ENCODE measurements around the gene ARHGAP25.

Gene ARHGAP25

DNA sequence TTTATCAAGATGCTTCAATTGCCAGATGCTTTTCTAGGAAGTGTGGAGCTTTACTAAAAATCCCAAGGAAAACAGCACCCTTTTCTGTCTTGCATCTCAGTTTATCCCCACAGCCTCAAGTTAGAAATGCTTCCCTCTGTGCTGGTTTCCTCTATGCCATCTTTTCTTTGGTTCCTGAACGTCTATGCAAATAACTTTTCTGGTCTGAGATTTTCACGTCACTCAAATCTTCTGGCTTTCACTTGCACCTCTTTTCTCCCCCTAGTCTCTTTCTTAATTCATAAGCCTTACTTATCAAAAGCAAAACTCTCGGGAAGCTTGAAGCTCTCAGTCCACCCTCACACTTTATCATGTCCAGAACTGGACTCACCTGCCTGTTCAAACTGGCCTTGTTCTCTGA is 33.9 kb downstream of the ARHGAP25 start:
- no peak for DNase-seq

DNA sequence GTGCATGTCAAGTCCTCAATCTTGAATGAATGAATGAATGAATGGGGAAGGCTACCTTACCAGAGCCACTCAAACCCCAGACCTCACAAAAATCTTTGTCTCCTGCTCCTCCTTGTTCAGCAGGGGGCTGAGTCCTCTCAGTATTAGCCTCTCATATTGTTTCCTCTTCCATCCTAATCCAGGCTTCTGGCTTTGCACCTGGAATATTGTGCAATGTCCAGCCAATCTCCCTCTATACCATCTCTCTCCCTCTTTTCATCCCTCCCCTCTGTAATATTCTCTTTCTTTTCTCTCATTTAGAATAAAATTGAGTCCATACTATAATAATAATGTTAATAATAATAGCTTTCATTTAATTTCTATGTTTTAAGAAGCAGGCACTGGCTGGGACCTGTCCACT is 34.3 kb downstream of the ARHGAP25 start:
- DNase-seq: no peak

DNA sequence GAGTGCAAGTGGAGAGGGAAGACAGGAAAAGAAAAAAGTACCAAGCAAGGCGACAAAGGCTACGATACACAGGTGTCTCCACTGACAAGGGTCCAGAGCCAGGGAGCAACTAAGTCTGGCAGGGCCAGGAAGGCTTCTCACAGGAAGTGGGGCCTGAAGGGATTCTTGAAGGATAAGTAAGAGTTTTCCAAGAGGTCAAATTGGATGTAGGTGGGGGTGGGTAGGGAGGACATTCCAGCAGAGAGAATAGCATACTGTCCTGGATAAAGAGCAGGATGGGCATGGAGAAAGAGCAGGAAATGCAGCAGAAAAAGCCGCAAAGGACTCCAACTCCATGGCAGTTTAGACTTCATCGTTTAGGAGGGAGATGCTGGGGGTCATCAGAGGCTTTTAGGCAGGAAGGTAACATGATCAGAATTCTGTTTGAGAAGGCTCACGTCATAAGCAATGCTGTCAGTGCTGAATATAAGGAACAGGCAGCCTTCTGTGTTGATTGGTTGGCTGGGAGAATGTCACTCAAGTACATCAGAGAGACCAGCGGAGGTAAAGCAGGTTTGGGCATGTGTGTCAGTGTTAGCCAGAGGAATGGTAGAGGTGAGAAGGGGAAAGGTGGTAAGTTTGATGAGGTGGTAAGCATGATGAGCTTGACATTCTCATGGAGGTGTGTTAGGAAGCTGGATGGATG is 35.1 kb downstream of the ARHGAP25 start:
- no peak for DNase-seq

DNA sequence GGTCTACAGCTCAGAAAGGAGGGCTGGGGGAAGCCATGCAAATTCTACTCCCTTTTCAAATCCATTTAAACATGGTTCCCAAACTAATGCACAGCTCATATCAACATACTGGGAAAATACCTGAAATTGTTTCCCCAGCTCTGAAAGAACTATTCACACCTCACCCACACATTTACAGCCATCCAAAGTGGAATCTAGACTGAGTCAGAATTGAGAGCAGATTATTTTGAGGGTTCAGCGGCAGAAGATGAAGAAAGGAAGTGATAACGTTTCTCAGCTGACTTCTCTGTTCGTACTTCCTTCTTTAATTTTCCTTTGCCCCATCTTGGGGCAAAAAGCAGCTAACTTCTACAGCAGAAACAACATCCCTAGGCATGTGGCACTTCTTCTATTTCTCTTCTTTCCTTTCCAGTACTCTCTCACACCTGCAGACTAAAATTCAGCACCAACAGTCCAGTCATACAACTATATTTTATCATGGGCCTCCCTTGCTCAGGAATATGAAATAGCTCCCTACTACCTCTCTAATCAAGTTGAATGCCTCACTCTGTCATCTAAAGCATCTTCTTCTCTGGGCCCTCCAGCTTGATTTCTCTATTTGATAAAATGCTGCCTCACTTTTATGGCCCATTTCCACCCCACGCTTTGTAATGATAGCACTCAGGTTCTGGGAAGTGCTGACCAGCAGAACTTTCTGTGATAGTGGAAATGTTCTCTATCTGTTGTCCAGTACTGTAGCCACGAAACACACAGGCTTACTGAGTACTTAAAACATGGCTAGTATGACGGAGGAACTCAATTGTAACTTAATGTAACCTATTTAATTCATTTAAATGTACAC is 35.9 kb downstream of the ARHGAP25 start:
- no peak for DNase-seq

DNA sequence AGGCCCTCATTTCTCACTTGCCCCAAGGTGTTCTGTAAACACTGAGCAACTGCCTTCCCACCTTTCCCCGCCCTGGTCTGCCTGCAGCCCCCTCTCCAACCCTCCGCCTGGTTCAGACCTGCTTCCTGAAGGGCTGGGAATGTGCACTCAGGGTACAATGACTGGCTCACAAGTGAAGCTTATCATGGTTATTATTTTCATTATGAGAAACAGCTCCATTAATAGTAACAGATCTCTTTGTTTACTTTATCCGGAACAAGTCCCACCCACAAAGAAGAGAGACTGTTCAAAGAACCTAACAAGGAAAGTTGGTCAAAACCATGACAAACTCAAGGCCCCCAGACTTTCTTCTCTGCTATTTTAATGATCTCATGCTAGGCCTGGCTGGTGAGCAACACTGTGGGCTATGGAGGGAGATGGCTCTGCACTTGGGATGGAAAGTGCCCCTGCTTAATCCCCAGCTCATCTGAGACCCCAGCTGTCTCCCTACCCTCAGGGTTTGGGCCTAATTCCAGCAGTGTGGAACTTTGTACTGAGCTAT is 36.7 kb downstream of the ARHGAP25 start:
- no peak for DNase-seq

DNA sequence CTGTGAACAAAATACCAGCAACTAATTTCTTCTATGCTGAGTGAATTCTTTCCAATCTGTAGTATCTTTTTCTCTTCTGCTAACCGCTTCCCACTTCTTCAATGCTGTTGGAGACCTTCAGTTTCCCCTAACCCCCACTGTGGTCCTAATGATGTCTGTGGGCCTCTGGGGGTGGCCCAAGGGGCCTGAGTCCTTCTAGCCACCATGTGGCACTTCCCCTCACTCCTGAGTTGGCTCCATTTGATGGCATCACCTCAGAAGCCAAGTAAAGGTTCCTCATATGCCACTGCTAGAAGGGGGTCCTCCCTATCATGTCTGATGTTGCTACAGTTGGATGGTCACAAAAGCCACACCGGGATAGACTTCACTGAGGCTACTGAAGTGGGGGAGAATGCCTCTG is 37.5 kb downstream of the ARHGAP25 start:
- DNase-seq: no peak

DNA sequence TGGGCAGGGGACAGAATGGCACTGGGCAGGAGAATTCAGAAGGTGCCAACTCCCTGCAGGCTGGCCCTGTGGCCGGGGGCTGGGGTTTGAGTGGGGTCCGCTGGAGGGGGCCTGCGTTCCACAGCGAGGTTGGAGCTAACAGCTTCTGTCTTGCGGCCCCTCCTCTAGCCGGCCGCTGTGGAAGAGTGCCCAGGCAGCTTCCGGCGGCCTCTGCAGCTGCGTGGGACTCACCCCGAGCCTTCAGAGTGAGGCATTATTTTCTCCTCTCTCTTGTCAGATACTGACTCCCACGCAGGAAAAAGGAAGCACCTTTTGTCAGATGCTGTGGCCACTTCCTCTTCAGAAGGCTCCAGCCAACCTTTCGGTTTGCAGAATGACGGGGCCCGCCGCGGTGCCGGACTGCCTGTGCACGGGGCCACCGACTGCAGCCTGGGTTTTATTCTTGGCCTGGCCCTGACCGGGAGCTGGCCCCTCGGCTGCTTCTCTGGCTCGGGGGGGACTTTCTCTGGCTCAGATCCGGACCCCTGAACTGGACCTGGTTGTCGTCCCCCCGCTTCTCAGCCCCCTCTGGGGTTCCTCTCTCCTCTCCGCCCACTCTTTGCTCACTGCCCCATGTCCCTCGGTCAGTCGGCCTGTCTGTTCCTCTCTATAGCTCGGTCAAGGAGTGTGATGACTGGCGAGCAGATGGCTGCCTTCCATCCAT is 40.1 kb downstream of the ARHGAP25 start:
- DNase-seq: peak; percentile 72

DNA sequence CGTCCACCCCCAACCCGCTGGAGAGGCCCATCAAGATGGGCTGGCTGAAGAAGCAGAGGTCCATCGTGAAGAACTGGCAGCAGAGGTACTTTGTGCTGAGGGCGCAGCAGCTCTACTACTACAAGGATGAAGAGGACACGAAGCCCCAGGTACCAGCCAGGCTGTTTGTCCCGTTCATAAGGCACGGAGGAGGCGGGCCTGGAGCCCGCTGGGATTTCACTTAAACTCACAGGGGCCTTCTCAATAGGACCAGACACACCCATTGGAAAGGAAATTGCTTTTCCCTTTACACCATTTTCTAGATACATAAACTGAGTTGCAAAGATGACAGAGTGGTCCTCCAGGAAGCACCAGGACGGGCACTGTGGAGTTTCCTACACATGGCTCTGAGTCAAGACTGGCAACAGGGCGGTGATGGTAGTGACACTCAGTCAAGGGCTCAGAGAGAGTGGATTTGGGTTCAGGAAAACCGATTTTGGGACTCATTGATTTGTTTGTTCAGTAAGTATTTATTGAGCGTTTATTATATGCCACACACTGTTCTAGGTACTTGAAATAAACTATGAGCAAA is 40.7 kb downstream of the ARHGAP25 start:
- DNase-seq: no peak

DNA sequence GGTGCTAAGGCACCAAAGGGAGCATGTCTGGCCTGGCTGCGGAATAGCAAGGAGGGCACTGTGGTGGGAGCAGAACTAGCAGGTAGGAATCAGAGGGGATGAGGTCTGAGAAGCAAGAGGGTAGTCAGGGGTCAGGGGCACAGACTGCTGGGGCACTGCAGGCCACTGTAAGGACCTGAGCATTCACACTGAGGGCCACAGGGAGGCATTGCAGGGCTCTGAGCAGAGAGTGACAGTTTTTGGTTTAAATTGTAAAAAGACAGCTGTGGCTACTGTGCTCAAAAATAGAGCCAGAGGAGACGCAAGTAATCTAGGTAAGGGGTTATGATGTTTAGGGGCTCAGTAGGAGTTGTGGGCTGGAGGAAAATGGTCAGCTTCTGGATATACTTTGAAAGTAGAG is 41.5 kb downstream of the ARHGAP25 start:
- peak; percentile 31 for DNase-seq

DNA sequence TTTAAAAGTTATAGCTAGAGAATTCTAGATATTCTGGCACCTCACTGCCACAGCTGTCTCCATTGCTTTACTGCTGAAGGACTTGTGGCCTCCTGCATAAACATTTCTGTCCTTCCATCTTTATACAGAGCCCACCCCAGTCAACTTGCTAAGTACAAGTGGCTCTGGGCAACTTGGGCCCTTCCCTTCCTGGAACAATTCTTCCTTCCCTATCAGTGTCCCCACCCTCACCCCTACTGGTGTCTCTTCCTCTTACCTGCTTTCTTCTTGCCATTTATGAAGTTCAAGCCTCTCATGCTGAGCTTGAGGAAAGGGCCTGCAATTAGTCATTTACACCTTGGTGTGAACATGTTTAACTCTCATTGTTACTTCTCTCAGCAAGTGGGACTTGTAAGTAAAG is 45.0 kb downstream of the ARHGAP25 start:
- no peak for DNase-seq

DNA sequence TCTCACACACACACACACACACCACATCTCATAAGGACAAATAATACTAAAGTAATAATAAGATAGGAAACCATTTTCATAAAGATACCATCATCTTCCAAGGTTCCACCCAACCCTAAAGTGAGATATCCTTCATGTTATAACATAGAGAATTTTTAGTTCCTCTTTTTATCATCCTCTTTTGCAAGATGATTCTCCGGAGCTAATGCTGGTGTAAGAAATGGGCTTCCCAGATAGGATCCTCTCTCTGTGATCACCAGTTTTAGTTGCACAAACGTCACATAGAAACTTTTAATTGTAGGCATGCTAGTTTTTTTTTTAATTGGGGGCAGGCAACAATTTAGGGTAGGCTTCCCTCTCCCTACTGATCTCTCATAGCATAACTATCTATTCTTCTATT is 49.6 kb downstream of the ARHGAP25 start:
- DNase-seq: no peak

DNA sequence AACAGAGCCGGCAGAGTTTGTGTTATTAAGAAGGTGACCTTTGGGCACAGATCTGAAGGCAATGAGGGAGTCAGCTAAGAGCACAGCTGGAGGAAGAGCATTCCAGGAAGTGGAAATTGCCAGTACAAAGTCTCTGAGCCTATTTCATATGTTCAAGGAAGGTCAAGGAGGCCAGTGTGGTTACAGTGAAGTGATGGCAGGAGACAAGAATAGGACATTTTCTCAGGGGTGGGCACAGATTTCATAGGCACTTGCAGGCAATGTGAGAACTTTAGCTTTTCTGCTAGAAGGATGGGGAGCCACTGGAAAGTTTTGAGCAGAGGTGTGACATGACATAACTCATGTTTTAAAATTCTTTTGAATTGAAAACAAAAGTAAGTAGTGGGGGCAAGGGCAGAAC is 50.3 kb downstream of the ARHGAP25 start:
- no peak for DNase-seq

DNA sequence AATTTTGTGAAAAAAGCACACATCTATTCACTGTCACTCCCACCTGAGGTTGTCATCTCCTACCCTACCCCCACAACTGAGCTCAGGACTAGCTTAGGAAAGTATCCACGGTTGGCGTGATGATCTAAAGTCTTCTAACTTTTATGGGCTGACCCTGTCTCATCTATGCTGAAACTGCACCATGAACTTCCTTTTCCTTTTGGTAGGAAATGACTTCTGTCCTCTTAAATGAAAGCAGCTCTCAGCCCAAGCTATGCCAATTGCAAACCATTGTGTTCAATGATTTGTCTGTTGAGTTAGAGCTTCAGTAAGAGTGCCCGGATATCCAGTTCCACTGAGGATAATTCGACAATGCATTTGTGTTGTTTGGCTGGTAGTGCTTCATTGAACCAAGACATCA is 52.7 kb downstream of the ARHGAP25 start:
- no peak for DNase-seq

DNA sequence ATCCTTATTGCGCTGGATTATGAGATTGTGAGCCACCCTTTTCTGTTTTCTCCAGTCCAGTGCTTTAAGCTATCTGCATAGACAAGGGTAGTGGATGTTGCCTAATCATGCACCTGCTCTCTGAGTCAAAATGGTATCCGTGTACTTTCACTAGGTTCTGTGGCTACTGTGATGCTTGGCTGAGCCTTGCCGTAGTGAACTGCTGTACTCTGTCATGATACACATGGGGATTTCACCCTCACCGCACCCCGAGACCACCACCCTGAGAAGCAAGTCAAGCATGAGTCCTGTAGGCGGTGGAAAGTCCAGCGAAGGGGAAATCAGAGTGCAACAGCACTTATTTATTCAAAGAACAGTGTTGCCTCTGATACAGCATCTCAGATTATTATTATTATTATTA is 55.0 kb downstream of the ARHGAP25 start:
- DNase-seq: no peak

DNA sequence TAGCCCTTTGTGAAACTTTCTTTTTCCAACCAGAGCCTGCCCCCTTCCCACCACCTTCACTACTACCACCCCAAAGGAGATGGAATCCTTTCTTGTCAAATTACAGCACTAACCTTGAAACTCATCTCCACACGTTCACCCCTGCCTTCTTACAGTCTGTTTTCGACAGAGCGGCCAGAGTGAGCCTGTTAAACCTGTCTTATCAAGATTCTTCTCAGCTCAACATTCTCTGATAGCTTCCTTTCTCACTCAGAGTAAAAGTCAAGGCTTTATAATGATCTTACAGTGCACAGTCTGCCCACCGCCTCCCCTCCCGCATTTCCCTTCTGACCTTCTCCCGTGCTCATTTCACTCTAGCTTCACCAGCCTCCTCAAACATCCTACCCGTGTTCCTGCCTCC is 56.0 kb downstream of the ARHGAP25 start:
- DNase-seq: no peak

DNA sequence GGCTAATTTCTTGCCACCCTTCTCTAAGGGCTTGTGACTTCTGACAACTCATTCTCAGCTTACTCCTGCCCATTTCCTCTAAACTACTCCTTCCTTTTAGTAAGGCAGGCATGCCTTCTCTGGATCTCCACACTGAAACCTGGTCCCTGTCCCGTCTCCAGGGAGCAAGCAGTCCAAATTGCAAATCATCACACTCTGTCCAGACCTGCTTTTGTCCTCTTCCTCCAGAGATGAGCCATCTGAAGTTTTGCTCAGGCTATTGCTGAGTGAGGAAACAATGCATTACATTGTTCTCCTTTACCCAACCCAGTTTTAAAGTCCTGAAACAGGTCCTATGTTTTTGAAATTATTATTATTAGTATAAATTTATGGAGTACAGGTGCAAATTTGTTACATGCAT is 57.3 kb downstream of the ARHGAP25 start:
- DNase-seq: no peak

DNA sequence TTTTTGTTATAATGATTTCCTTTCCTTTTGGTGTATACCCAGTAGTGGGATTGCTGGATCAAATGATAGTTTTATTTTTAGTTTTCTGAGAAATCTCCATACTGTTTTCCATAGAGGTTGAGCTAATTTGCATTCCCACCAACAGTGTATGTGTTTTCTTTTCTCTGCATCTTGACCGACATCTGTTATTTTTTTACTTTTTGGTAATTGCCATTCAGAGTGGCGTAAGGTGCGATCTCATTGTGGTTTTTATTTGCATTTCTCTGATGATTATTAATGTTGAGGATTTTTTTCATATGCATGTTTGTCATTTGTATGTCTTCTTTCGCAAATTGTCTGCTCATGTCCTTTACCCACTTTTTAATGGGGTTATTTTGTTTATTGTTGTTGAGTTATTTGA is 58.1 kb downstream of the ARHGAP25 start:
- DNase-seq: no peak

DNA sequence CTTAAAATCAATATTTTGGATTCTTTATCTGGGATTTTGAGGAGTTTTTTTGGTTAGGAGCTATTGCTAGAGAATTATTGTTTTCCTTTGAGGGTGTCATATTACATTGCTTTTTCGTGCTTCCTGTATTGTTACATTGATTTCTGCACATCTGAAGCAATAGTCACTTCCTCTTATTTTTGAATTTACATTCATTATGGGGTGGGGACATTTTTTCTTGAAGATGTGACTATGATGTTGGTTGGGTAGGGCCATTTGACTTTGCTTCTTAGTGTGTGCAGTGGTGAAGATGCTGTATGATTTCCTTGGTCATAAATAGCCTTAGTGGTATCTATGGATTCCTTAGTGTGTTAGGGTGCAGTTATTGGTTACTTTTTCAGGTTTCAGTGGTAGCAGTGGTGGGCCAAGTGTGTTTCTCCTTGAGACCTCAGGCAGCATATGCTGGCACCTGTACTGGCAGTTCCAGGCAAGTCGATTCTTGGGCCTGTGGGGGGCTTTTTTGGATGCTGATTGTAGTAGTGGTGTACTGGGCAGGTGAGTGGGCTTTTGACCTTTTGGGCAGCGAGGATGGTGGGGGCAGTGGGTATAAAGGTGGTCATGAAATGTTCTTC is 61.8 kb downstream of the ARHGAP25 start:
- no peak for DNase-seq

DNA sequence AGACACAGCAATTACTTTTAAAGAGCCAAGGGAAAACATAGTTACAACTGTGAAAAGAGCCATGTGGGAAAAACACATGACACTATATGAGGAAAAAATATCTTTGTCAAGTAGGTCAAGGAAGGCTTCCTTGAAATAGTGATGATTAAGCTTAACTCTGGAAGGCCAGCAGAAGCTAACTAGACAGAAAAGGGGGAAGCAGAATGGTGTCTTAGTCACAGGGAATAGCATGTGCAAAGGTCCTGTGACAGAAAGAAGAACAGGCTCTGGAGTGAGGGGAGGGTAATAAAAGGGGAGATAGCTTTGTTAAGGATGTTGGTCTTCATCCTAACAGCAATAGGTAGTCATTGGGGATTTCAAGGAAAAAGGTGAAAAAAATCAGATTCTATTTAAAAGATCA is 64.0 kb downstream of the ARHGAP25 start:
- DNase-seq: no peak

DNA sequence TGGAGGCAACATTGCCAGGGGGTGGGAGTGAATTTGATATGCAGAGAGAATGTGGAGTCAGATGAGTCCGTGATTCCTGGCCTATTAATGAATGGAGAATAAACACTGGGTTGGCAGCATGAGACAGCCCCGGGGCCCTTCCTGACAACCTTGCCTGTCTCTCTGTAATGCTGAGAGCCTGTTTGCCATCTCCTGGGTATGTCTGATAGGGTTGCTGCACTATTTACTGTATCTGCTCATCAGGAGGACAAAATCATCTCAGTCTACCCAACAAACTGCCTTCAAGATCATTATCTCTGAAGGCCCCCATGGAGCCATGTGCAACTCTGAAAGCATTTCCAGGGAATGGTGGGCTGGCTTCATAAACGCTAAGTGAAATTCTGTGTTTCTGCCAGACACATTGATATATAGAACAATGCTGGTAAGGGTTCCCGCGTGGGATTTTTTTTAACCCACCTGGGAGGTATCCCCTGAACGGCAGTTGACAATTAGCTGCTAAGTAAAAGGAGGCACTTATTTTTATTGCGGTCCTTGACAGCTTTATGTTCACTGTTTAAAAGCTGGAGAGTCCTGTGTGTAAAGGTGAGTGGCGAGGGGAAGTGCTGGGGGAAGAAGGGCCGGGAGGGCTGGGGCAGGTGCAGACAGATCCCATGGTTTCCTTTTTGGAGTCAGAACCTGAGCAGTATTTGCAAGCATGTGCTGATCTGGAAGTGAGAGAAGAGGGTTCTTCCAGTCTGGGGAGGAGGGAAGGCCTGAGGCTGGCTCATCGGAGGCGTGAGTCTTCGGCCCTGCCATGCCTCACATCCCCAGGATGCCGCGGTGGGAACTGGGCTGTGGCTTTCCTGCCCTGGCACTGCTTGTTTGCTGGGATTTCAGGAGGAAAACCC is 64.8 kb downstream of the ARHGAP25 start:
- DNase-seq: no peak

DNA sequence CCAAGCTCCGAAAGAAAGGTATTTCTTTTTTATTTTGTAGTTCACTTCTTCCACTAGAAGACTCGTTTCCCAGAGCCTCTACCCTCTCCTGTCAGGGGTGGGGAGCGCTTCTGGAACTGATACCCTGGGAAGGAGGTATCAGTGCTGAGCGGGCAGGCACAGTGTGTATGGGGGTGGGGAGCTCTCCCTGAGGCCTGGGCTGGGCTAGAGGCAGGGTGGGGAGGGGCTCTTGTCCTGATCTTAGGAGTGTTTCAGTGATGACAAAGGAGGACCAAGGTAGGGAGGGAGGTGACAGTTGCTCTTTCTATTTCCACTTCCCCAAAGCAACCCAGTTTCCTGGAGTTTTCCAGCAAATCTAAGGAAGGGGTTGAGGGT is 65.4 kb downstream of the ARHGAP25 start:
- no peak for DNase-seq

DNA sequence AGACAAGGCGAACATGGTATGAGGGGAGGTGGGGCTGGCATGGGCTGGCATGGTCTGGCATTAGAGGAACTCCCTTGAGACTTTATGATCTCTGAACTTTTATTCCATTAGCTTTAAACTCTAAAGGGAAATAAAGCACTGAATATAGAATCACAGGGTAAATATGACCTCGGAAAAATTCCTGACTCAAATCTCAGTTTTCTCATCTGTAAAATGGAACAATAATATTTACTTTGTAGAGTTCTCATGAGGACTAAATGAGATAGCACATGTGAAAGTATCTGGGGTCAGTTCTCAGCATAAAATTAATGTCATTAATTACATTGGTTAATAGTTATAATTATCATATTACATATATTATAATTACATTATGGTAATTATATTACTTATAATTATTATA is 65.9 kb downstream of the ARHGAP25 start:
- DNase-seq: no peak

Measured in NK-92 treated with Interleukin-12 subunit alpha and Interleukin-12 subunit beta, amount 100 ng/mL, for 24 hours (cell line).